Liver (tissue), 3 donors: ENCODE results near the gene TRIML1.

Source experiments
- EGR1 ChIP-seq, 2 donors: IDR thresholded peaks; 2 replicates each; pipeline ENCODE4 v1.6.1; 2016 to 2018; ENCODE audit warnings: antibody characterized with exemption in 2 of 2, low read depth in 2 of 2
- FOXA2 ChIP-seq: IDR thresholded peaks from 2 replicates; pipeline ENCODE4 v1.6.1; 2016; ENCODE audit warnings: antibody characterized with exemption
- GABPA ChIP-seq, 2 donors: IDR thresholded peaks in 1 of 2; conservative IDR thresholded peaks in 1 of 2; 2 replicates each; pipeline ENCODE4 v1.6.1; 2016; ENCODE audit warnings: antibody characterized with exemption in 2 of 2, mild to moderate bottlenecking in 1 of 2, moderate library complexity in 1 of 2
- JUND ChIP-seq, 2 donors: IDR thresholded peaks; 2 replicates each; pipeline ENCODE4 v1.6.1; 2016; ENCODE audit warnings: antibody characterized with exemption in 2 of 2
- MAX ChIP-seq: IDR thresholded peaks from 2 replicates; pipeline ENCODE4 v1.6.1; 2016; ENCODE audit warnings: antibody characterized with exemption
- RAD21 ChIP-seq, 2 donors: IDR thresholded peaks; 2 replicates each; pipeline ENCODE4 v1.6.1; 2016; ENCODE audit warnings: antibody characterized with exemption in 2 of 2, mild to moderate bottlenecking in 2 of 2
- REST ChIP-seq: IDR thresholded peaks from 2 replicates; pipeline ENCODE4 v1.6.1; 2016; ENCODE audit warnings: antibody characterized with exemption, mild to moderate bottlenecking
- SP1 ChIP-seq: IDR thresholded peaks from 2 replicates; pipeline ENCODE4 v1.6.1; 2018; ENCODE audit warnings: antibody characterized with exemption, mild to moderate bottlenecking
- TAF1 ChIP-seq: conservative IDR thresholded peaks from 2 replicates; pipeline ENCODE4 v1.6.1; 2016; ENCODE audit warnings: antibody characterized with exemption, mild to moderate bottlenecking
- YY1 ChIP-seq: IDR thresholded peaks from 2 replicates; pipeline ENCODE4 v1.6.1; 2016; ENCODE audit warnings: antibody characterized with exemption, mild to moderate bottlenecking
- TF ChIP-seq, protein P1 (sequence below): fragments of 150-350 bp; IDR thresholded peaks from 2 replicates; pipeline ENCODE4 v1.5.1; 2017; ENCODE audit warnings: improper control_type of control experiment, low read depth, low read length; ENCODE audit not compliant: missing input control
- TF ChIP-seq, protein P2 (sequence below): IDR thresholded peaks from 2 replicates; pipeline ENCODE4 v1.6.1; 2016; ENCODE audit warnings: antibody characterized with exemption
- TF ChIP-seq, protein P3 (sequence below): IDR thresholded peaks from 2 replicates; pipeline ENCODE4 v1.6.1; 2016; ENCODE audit warnings: antibody characterized with exemption
- donor health status: healthy.
- donor health status: healthy.

- TF ChIP-seq MAX (no peak), EGR1 (IDR thresholded peaks at IDR 0.05; ENCODE audit: low read depth in 2 of 2) (no peak), REST (no peak), YY1 (no peak), RAD21 (IDR thresholded peaks at IDR 0.05) (no peak), JUND (IDR thresholded peaks at IDR 0.05) (no peak), SP1 (no peak), TAF1 (no peak), FOXA2 (no peak), GABPA (IDR thresholded peaks at IDR 0.05 in 1 of 2, conservative IDR thresholded peaks at IDR 0.05 in 1 of 2) (no peak)
- TF ChIP-seq, protein P1, sequence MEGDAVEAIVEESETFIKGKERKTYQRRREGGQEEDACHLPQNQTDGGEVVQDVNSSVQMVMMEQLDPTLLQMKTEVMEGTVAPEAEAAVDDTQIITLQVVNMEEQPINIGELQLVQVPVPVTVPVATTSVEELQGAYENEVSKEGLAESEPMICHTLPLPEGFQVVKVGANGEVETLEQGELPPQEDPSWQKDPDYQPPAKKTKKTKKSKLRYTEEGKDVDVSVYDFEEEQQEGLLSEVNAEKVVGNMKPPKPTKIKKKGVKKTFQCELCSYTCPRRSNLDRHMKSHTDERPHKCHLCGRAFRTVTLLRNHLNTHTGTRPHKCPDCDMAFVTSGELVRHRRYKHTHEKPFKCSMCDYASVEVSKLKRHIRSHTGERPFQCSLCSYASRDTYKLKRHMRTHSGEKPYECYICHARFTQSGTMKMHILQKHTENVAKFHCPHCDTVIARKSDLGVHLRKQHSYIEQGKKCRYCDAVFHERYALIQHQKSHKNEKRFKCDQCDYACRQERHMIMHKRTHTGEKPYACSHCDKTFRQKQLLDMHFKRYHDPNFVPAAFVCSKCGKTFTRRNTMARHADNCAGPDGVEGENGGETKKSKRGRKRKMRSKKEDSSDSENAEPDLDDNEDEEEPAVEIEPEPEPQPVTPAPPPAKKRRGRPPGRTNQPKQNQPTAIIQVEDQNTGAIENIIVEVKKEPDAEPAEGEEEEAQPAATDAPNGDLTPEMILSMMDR: no peak
- TF ChIP-seq, protein P2, sequence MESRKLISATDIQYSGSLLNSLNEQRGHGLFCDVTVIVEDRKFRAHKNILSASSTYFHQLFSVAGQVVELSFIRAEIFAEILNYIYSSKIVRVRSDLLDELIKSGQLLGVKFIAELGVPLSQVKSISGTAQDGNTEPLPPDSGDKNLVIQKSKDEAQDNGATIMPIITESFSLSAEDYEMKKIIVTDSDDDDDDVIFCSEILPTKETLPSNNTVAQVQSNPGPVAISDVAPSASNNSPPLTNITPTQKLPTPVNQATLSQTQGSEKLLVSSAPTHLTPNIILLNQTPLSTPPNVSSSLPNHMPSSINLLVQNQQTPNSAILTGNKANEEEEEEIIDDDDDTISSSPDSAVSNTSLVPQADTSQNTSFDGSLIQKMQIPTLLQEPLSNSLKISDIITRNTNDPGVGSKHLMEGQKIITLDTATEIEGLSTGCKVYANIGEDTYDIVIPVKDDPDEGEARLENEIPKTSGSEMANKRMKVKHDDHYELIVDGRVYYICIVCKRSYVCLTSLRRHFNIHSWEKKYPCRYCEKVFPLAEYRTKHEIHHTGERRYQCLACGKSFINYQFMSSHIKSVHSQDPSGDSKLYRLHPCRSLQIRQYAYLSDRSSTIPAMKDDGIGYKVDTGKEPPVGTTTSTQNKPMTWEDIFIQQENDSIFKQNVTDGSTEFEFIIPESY: no peak
- TF ChIP-seq, protein P3, sequence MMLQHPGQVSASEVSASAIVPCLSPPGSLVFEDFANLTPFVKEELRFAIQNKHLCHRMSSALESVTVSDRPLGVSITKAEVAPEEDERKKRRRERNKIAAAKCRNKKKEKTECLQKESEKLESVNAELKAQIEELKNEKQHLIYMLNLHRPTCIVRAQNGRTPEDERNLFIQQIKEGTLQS: no peak
These were observed 47.9 kb downstream of the TRIML1 start for GRCh38 chr4:188187106-188187505.
